Thyroid gland (tissue), 4 donors: ENCODE measurements around the gene FKBP1A. TPM values are rescaled to one million over a fixed set of nuclear protein-coding genes. Genes with fewer than 3 reads are reported as not detected.

Source experiments
- DNase-seq, 2 donors: peaks; one replicate each; pipeline ENCODE4 v3.0.0-alpha.2; 2019
- H3K27ac ChIP-seq, 3 donors: fragments of 200-600 bp; sonication (generic); 1 replicate in 2 of 3; 2 replicates in 1 of 3; pipeline ENCODE4 v1.5.1; 2016 to 2019; ENCODE audit warnings: mild to moderate bottlenecking in 1 of 3, moderate library complexity in 1 of 3
- H3K27me3 ChIP-seq: fragments of 200-600 bp; sonication (generic); one replicate; pipeline ENCODE4 v1.5.1; 2019
- H3K36me3 ChIP-seq, 2 donors: fragments of 200-600 bp; sonication (generic); one replicate each; pipeline ENCODE4 v1.5.1; 2016 to 2019
- H3K4me1 ChIP-seq, 2 donors: fragments of 200-600 bp; sonication (generic); one replicate each; pipeline ENCODE4 v1.5.1; 2017 to 2019
- H3K4me3 ChIP-seq, 3 donors: fragments of 200-600 bp; sonication (generic); replicated peaks in 1 of 3; 1 replicate in 2 of 3; 2 replicates in 1 of 3; pipeline ENCODE4 v1.5.1; 2016; ENCODE audit warnings: mild to moderate bottlenecking in 1 of 3
- H3K9me3 ChIP-seq: fragments of 200-600 bp; sonication (generic); one replicate; pipeline ENCODE4 v1.5.1; 2017
- POLR2A ChIP-seq, 2 donors: fragments of 450-650 bp; IDR thresholded peaks; one replicate each; pipeline ENCODE4 v1.6.1; 2017; ENCODE audit warnings: antibody characterized with exemption in 2 of 2, mild to moderate bottlenecking in 2 of 2, moderate library complexity in 1 of 2
- WGBS, 2 donors: methylation state at CpG; one replicate each; pipeline ENCODE4 v1.1.5; 2017; 5-methylcytosine and 5-hydroxymethylcytosine counted together
- intact Hi-C: fragments of 100-400 bp; cut with DNase I; formaldehyde crosslinking; loops from one replicate; pipeline ENCODE4 v1.15.1; 2023
- total RNA-seq, 4 donors: library from RNA; depleted of rRNA; stranded (reverse); fragments of >200 nt; gene quantifications; one replicate each; pipeline ENCODE4 v1.2.3, GENCODE V29; 2016
- TF ChIP-seq, protein P1 (sequence below), 6 experiments: fragments of 200-600 bp in 3 of 6; fragments of 450-650 bp in 3 of 6; sonication (generic) in 3 of 6; IDR thresholded peaks; one replicate each; pipeline ENCODE4 v1.5.1; 2016 to 2019; ENCODE audit warnings: antibody characterized with exemption in 6 of 6, mild to moderate bottlenecking in 2 of 6, inconsistent platforms in 1 of 6, moderate library complexity in 1 of 6

FKBP1A gene
- total RNA-seq, 4 donors from 2014 or later: 142 to 272 (median 189) TPM

DNA sequence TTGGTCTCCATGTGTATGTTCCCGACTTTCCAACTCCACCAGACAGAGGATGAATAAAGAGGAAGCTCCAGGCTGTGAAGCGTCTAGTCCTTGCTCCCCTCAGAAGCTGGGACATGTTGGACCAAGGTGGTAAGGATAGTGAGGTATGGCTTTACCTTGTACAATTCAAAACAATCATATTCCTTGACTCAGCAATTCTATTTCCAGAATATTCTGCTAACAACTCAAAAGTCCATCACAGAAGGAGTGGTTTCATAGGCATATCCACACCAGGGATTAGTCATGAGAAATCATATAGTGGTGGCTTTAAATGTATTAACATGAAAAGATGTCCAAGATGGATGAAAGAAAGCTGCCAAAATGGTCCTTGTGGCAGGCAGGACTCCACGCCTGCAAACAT is 19.8 kb downstream of the FKBP1A start:
- peaks cover 63 to 87% of the 10 kb centered on the region in 2 donors for H3K4me1 ChIP-seq

DNA sequence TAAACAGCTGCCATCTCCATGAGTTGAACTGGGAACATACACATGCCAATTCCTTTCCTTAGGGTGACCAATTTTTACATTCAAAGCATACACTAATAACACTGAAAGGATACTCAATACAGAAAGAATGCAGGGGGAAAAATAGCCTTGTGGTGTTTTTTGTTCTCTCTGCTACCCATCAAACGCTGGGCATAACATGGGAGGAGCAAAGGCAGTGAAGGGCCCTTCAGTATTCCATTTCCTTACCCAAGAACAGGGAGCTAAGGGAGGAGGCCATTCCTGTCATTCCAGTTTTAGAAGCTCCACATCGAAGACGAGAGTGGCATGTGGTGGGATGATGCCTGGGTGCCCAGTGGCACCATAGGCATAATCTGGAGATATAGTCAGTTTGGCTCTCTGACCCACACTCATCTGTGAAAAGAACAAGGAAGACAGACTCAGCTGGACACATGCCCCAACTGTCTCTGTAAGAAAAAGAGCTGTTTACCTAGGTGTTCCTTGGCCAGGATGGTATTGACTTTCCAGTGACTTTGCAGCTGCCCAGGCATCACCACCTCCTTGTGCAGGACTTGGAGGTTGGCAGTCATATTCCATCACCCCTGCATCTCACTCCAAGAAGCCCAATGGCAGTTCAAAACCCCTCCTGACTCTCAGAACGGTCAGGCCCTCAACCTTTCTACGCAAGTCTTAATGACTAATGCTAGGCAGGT is 20.9 kb downstream of the FKBP1A start:
- 56 to 58% methylated on average over 5 of the region's 5 CpGs for WGBS, 2 donors
- peak overlapping the region; percentile 42 to 70 (median 44) for H3K27ac ChIP-seq
- H3K36me3 ChIP-seq: peaks cover 4 to 6% of the 10 kb centered on the region in 2 donors
- no peaks in the 10 kb centered on the region for H3K27me3 ChIP-seq
- H3K4me3 ChIP-seq: no peak overlapping the region
- H3K9me3 ChIP-seq: no peaks in the 10 kb centered on the region
- DNase-seq: peak; percentile 33 to 40
- peaks cover 52 to 76% of the 10 kb centered on the region in 2 donors for H3K4me1 ChIP-seq
- TF ChIP-seq, protein P1, sequence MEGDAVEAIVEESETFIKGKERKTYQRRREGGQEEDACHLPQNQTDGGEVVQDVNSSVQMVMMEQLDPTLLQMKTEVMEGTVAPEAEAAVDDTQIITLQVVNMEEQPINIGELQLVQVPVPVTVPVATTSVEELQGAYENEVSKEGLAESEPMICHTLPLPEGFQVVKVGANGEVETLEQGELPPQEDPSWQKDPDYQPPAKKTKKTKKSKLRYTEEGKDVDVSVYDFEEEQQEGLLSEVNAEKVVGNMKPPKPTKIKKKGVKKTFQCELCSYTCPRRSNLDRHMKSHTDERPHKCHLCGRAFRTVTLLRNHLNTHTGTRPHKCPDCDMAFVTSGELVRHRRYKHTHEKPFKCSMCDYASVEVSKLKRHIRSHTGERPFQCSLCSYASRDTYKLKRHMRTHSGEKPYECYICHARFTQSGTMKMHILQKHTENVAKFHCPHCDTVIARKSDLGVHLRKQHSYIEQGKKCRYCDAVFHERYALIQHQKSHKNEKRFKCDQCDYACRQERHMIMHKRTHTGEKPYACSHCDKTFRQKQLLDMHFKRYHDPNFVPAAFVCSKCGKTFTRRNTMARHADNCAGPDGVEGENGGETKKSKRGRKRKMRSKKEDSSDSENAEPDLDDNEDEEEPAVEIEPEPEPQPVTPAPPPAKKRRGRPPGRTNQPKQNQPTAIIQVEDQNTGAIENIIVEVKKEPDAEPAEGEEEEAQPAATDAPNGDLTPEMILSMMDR (IDR thresholded peaks at IDR 0.05): no peak
- no peak for TF ChIP-seq POLR2A (IDR thresholded peaks at IDR 0.05)
- intact Hi-C loops: no loop called here

More for the DNA sequence above, 19.8 kb downstream of the FKBP1A start:
- WGBS, 2 donors: 84 to 88% methylated on average over 3 of the region's 3 CpGs
- intact Hi-C loops: no loop called here
- Histone ChIP-seq H3K4me3 (no peak overlapping the region), H3K9me3 (no peaks in the 10 kb centered on the region), H3K27me3 (no peaks in the 10 kb centered on the region), H3K36me3 (peaks cover 4 to 6% of the 10 kb centered on the region in 2 donors), H3K27ac (peak overlapping the region in 2 of 3 donors; percentile 44 to 70)
- no peak for DNase-seq
- TF ChIP-seq POLR2A (IDR thresholded peaks at IDR 0.05): no peak
- TF ChIP-seq, protein P1 (IDR thresholded peaks at IDR 0.05): no peak

DNA sequence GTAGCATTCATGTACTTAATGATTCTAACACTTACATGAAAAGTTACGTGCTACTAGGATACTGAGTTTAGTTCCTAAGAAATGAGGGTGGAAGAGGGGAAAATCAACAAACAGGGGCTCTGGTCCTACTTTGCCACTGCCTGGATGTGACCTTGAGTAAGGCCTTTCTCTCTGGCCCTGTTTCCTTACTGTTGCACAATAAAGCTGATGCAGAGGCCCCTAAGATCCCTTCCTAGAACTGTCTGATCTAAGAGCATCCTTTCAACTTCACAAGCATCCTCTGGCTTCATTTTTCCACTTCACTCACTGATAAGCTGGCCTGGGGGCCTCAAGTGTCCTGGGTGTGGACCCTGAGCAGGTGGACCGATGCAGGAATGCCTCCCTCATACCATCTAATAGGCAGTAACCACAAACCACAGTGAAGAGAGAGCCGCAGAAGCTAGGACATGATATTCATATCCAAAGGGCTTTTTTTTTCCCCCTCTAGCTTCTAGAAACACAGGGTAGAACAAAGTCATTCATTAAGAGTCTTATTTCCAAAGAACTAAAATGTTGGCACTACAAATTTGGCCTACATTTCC is 21.6 kb downstream of the FKBP1A start:
- DNase-seq: no peak
- no peaks in the 10 kb centered on the region for H3K27me3 ChIP-seq
- WGBS, 2 donors: 80 to 84% methylated on average over 3 of the region's 3 CpGs
- H3K4me3 ChIP-seq: no peak overlapping the region
- peaks cover 47 to 69% of the 10 kb centered on the region in 2 donors for H3K4me1 ChIP-seq
- peak overlapping the region; percentile 30 to 70 (median 42) for H3K27ac ChIP-seq
- H3K36me3 ChIP-seq: peaks cover 4 to 6% of the 10 kb centered on the region in 2 donors
- intact Hi-C loops: no loop called here
- TF ChIP-seq POLR2A (IDR thresholded peaks at IDR 0.05): no peak
- TF ChIP-seq, protein P1 (IDR thresholded peaks at IDR 0.05): no peak
- no peaks in the 10 kb centered on the region for H3K9me3 ChIP-seq

DNA sequence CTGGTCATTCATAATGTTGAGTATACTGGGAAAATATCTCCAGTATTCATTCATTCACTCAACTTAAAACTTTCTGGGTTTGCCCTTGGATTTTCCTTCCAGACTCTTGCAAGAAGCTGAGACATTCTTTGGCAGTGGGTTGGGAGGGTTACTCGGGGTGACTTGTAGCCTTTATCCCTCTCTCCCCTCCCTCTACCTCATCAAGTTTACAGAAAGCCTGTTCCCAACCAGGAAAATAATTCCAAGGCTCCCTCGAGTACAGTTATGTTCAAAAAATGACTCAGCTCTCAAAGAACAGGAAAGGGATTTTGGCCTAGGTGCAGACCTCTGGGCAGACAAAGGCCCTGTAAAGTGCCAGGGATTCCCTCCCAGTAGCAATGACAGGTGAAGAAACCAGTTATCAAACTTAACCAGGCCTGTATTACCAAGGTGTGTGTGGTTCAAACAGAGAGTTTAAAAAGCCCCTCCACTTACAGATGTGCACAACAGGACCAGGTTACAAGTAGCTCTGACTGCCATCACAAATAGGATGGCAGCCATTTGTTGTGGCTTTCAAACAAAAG is 22.2 kb downstream of the FKBP1A start:
- no peak overlapping the region for H3K4me3 ChIP-seq
- H3K27ac ChIP-seq: peak overlapping the region in 2 of 3 donors; percentile 30 to 70
- H3K36me3 ChIP-seq: peaks cover 4 to 6% of the 10 kb centered on the region in 2 donors
- intact Hi-C loops: no loop called here
- peaks cover 41 to 63% of the 10 kb centered on the region in 2 donors for H3K4me1 ChIP-seq
- no peaks in the 10 kb centered on the region for H3K27me3 ChIP-seq
- no peak for TF ChIP-seq POLR2A (IDR thresholded peaks at IDR 0.05)
- TF ChIP-seq, protein P1 (IDR thresholded peaks at IDR 0.05): no peak
- H3K9me3 ChIP-seq: no peaks in the 10 kb centered on the region
- DNase-seq: no peak
- WGBS, 2 donors: 55 to 57% methylated on average over 2 of the region's 2 CpGs

DNA sequence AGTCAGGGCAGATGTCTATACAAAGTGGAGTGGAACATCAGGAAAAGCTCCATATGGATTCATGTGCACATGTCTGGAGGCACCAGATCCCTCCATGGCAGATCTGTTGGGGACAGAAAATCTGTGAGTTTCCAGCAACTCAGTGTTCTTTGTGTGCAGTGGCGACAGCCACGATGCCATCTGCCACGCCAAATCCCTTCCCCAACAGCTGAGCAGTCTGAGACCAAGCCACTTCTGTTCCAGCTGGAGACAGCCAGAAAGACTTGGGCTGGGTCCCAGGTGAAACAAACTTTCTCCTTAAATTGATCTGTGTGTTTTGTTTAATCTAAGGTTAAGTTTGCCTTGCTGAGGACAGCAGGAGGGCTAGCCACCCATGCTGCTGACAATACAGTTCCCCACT is 22.9 kb downstream of the FKBP1A start:
- no peak for DNase-seq
- TF ChIP-seq, protein P1 (IDR thresholded peaks at IDR 0.05): no peak
- TF ChIP-seq POLR2A (IDR thresholded peaks at IDR 0.05): no peak
- intact Hi-C loops: no loop called here
- Histone ChIP-seq H3K36me3 (peaks cover 4 to 6% of the 10 kb centered on the region in 2 donors), H3K9me3 (no peaks in the 10 kb centered on the region), H3K27me3 (no peaks in the 10 kb centered on the region), H3K27ac (peak overlapping the region in 2 of 3 donors; percentile 30 to 70), H3K4me1 (peaks cover 34 to 56% of the 10 kb centered on the region in 2 donors), H3K4me3 (no peak overlapping the region)
- WGBS, 2 donors: 93 to 94% methylated on average over 3 of the region's 3 CpGs
